Esophagus squamous epithelium (tissue), 4 donors: Measurements from ENCODE around the gene FUBP3.

ENCODE experiments used
- POLR2A ChIP-seq, 4 donors: fragments of 450-650 bp; IDR thresholded peaks; one replicate each; pipeline ENCODE4 v1.6.1; 2017; ENCODE audit warnings: antibody characterized with exemption in 4 of 4, mild to moderate bottlenecking in 4 of 4, moderate library complexity in 3 of 4
- TF ChIP-seq, protein P1 (sequence below), 6 experiments: fragments of 450-650 bp in 4 of 6; fragments of 200-600 bp in 2 of 6; sonication (generic) in 2 of 6; IDR thresholded peaks; one replicate each; pipeline ENCODE4 v1.5.1; 2016 to 2019; ENCODE audit warnings: antibody characterized with exemption in 6 of 6, mild to moderate bottlenecking in 4 of 6, moderate library complexity in 4 of 6

DNA sequence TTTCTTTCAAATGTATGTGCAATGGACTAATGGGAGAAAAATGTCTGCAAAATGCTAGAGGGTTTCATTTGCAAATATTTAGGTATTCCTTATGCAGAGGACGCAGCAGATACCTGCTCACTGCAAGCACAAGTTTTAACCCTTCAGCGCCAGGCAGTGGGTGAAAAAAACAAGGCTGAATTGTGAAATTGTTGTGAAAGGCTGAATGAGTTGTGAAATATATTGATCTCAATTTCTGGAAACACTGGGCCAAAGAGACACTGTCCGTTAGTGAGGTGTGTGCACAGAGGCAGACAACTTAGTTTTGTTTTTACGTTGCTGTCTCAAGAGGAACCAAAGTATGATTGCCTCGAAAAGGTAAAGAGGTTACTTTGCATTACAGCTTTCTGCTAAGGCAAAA, 18.8 kb downstream of the FUBP3 start:
- TF ChIP-seq, protein P1, sequence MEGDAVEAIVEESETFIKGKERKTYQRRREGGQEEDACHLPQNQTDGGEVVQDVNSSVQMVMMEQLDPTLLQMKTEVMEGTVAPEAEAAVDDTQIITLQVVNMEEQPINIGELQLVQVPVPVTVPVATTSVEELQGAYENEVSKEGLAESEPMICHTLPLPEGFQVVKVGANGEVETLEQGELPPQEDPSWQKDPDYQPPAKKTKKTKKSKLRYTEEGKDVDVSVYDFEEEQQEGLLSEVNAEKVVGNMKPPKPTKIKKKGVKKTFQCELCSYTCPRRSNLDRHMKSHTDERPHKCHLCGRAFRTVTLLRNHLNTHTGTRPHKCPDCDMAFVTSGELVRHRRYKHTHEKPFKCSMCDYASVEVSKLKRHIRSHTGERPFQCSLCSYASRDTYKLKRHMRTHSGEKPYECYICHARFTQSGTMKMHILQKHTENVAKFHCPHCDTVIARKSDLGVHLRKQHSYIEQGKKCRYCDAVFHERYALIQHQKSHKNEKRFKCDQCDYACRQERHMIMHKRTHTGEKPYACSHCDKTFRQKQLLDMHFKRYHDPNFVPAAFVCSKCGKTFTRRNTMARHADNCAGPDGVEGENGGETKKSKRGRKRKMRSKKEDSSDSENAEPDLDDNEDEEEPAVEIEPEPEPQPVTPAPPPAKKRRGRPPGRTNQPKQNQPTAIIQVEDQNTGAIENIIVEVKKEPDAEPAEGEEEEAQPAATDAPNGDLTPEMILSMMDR (IDR thresholded peaks at IDR 0.05) = no peak
- TF ChIP-seq POLR2A (IDR thresholded peaks at IDR 0.05) = no peak
